HG03196 (cell line): ENCODE measurements around the gene PPP2R5A.
"Not testable (repeated sequence)": the region's sequence is repeated elsewhere in the genome, so short reads cannot be mapped to it uniquely, and the experiment has no call there.

Experiments
- ATAC-seq: cut with Tn5 transposase; IDR thresholded peaks from one replicate; pipeline ENCODE4 v1.9.1; 2021; ENCODE audit not compliant: unreplicated experiment

Gene PPP2R5A

DNA sequence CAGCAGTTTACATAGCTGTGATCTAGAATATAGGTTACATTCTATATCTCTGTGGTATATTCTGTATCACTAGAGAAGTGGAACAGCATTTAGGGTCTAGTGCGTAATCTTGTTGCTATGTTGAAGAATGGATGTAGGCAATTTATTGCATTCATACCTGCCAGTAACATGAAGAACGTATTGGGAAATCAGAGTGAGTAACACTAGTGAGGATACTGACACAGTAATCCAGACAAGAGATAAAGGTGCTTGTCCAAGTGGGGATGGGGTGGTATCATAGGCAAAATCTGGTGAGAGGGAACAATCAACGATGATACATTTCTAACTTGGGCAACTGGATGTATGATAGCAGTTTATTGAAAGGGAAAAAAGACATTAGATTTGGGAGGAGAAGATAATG, 9.8 kb downstream of the PPP2R5A start:
- no peak for ATAC-seq

DNA sequence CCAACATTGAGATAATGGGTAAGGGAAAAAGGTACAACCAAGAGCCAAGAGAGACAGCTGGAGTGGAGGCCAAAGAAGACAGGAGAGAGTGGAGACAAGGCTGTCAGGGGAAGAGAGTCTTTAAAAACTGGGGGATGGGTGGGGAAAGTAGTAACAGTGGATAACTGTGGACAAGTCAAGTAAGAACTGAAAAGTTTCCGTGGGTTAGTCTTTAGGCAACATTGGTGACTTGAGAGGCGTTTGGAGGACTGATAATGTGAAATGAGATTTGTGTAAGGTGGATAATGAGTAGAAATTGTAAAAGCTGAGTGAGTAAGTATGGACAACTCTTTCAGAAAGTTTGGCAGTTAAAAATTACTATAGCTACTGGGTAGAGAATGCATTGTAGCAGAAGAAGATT, 10.4 kb downstream of the PPP2R5A start:
- ATAC-seq = no peak

DNA sequence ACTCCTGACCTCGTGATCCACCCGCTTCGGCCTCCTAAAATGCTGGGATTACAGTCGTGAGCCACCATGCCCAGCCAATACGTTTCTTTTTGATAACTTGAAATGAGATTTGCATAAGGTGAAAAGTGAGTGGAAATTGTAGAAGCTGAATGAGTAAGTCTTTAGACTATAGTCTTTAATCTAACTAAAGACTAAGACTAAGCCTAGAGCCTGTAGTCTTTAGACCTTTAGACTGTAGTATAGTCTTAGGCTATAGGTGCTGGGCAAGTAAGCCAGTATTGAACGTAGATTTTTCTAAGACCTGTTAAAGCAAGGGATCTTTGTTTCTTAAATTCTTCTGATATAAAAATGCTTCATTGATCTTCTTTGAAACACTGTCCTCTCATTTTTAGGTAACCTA, 12.1 kb downstream of the PPP2R5A start:
- ATAC-seq = no peak

DNA sequence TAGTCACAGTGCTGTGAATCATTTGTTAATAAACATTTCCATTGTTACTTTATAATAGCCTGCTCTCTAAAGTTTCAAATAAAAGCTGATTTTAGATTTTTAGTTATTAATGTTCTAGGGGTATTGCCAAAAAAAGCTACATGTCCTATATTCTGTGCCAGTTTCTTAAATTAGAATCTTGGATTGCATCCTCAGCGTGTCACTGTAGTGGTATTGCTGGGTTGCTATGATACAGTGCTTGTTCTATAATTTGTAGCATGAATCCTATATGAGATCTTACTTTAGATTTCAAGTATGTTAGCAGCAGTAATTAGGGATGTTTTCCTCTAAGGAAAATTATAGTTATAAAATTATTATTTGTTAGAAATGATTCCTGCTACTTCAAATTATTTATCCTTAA, 16.4 kb downstream of the PPP2R5A start:
- ATAC-seq = no peak

DNA sequence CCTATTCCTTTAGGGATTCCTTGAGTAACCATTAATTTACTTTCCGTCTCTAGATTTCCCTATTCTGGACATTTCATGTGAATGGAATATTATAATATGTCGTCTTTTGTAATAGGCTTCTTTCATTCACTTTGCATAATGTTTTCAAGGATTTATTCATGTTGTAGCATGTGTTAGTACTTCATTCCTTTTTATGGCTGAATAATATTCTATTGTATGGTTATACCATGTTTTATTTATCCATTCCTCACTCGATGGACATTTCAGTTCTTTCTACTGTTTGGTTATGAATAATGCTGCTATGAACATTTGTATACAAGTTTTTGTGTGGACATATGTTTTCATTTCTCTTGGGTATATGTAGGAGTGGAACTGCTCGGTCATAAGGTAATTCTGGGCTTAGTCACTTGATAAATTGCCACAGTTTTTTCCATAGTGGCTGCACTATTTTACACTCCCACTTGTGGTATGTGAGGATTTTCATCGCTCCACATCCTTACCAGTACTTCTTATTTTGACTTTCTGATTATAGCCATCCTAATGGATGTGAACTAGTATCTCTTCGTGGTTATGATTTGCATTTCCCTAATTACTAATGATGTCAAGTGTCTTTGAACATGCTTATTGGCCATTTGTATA, 17.7 kb downstream of the PPP2R5A start:
- no peak for ATAC-seq

DNA sequence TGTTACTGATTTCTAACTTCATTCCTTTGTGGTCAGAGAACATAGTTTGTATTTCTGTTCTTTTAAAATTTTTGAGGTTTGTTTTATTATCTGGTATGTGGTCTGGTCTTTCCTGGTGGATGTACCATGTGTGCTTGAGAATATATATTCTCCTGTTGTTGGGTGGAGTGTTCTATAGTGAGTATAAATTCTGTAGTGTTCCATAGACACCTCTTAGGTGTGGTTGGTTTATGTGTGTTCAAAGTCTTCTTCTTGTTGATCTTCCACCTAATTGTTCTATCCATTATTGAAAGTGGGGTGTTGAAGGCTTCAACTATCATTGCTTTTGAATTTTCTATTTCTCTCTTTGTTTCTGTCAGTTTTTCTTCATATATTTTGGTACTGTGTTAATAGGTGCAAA, 20.1 kb downstream of the PPP2R5A start:
- ATAC-seq = no peak

DNA sequence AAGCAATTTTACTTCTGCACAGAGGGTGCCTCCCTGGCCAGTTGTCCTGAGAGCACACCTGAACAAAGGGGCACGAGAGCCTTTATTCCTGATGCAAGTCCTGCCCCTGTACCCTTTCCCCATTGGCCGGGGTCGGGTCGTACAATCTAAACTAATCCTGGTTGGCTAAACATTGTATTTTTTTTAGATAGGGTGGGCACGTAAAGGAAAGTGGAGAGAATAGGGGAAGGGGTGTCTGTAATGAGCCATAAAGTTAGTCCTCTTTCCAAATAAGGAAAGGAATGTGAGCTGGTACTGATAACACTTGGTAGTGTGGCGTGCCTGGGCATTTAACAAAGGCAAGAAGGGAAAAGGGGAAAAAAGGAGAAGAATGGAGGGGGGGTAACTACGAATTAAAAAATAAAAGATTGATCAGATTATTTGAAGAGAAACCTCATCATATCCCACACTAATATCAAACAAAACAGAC, 20.8 kb downstream of the PPP2R5A start:
- ATAC-seq = not testable (repeated sequence)

DNA sequence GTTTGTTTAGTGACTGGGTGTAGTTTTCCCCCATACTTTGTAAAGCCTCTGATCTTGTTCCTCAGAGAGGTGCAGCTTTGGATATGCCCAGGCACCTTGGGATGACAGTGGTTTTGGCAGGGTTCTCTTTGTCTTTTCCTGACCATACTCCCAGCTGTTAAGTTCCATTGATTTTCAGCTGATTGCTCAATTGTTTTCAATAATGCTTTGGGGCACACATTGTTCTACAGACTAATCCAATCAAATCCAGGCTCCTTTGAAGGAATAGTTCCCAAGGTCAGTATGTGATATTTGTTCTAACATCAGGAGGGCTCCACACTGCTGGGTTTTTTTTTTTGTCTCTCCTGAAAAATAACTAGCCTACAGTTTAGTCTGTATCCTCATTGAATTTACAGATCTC, 24.8 kb downstream of the PPP2R5A start:
- no peak for ATAC-seq

DNA sequence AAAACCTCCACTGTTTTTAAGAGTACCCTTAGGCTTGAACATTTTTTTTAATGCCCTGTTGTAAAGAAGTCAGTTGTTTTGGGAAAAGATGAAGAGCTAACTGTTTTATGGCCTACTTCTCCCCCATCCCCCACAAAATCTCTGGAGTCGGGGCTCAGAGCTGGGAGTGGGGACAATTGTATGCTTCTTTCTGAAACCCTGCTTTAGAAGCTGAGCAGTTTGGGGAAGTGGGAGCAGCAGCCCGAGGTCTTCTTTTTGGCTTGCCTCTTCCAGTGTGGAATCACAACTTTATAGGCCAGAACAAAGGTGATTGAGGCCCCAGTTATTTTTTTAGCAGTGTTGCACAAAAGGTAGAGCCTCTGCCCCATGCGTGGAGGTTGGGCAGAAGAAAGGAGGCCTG, 25.2 kb downstream of the PPP2R5A start:
- ATAC-seq = no peak

DNA sequence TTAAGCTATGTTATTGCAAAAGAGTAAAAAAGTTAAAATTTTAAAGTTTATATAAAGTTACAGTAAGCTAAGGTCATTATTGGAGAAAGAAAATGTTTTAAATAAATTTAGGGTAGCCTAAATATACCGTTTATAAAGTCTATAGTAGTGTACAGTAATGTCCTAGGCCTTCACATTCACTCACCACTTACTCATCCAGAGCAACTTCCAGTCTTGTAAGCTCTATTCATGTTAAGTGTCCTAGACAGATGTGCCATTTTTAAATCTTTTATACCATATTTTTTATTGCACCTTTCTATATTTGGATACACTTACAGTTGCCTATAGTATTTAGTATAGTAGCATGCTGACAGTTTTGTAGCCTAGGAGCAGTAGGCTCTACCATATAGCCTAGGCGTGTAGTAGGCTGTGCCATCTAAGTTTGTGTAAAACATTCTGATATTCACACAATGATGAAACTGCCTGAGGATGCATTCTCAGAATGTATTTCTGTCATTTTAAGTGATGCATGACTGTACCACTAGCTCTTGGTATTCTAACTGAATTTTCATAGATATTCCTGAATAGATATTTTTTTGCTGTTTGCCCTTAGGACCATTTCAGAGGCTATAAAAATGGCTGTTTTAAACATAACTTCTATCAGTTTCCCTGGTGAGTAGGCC, 26.8 kb downstream of the PPP2R5A start:
- no peak for ATAC-seq

DNA sequence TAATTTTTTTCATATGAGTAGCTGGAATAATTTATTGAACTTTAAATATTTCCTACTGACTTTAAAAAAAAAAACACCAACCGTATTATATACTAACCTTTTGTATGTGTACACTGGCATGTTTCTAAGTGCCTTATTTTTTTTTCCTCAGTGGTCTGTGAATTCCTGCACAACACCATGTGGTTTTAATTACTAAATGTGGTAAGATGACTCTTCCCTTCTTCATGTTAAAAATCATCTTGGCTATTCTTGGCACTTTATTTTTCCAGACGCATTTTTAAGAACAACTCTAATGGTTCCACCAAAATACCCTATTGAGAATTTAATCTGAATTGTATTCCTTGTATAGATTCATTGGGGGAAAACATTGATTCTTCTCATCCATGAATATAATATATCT, 28.4 kb downstream of the PPP2R5A start:
- ATAC-seq = no peak

DNA sequence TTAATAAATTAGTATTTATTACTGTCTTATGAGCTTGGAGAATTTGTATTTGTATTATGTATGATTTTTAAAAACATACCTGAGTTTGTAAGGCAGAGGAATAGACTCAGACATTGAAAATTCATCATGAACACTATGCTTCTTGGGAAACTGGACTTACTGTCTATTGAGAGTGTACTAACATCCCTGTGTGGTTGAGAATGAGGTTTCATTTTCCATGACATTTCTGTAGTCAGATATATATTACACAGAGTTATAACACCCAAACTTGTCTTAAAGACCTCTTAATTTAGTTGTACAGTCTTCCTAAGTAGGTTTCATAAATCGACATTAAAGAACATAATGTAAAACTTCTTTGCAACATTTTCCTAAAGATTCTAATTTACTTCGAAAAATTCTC, 30.0 kb downstream of the PPP2R5A start:
- no peak for ATAC-seq

DNA sequence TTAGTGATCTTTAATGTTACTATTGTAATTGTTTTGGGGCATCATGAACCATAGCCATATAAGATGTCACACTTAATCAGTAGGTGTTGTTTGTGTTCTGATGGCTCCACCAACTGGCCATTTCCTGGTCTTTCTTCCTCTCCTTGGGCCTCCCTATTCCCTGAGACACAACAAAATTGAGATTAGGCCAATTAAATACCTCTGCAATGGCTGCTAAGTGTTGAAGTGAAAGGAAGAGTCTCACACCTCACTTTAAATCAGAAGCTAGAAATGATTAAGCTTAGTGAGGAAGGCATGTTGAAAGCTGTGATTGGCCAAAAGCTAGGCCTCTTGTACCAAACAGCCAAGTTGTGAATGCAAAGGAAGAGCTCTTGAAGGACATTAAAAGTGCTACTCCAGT, 30.7 kb downstream of the PPP2R5A start:
- ATAC-seq = no peak

DNA sequence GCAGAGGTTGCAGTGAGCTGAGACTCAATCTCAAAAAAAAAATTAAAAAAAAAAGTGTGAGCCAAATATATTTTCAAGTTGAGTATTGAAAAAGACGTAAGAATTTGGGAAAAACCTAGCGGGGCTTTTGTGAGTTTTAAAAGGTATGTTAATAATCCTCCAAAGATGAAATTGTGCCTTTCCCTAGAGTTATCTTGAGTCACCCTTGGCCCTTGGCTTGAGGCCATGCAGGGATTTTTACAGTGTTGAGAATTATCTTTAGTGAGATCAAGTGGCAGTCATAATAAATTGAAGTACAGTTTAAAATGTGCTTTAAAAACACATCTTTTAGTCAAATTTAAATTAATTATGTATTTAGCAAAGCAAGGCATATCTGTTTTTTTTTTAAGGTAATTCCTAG, 32.7 kb downstream of the PPP2R5A start:
- no peak for ATAC-seq

DNA sequence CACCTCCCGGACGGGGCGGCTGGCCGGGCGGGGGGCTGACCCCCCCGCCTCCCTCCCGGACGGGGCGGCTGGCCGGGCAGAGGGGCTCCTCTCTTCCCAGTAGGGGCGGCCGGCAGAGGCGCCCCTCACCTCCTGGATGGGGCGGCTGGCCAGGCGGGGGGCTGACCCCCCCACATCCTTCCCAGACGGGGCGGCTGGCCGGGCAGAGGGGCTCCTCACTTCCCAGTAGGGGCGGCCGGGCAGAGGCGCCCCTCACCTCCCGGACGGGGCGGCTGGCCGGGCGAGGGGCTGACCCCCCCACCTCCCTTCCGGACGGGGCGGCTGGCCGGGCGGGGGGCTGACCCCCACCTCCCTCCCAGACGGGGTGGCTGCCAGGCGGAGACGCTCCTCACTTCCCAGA, 35.8 kb downstream of the PPP2R5A start:
- not testable (repeated sequence) for ATAC-seq

DNA sequence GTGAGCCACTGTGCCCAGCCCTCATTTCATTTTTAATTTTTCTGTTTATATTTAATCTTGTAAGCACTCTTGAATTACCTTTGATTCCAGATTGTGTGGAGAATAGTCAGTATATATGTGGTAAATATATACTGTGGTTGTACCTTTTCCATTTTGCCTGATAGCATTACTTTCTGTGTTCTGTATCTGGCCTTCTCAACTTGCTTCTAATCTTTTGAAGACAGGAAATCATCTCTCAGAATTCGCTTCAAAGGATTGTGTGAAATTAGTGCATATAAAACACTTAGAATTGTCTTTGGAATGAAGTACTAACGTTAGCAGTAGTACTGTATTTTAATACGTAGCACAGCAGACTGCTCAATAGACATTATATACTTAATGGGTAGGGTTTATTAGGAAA, 37.9 kb downstream of the PPP2R5A start:
- no peak for ATAC-seq

DNA sequence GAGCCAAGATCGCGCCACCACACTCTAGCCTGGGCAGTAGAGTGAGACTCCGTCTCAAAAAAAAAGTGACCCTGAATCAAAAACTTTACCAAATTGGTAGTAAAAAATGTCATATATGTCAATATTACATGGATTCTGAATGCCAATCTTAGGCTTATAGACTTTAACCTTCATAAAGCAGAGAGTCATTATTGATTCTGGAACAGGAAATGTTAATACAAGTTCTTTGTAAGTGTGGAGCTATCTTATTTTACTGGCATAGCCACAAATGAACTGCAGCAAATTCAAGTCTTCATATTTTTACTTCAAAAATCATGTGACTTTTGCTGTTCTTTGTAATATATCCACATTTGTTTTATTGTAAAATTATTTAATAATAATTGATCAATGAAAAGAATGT, 41.3 kb downstream of the PPP2R5A start:
- no peak for ATAC-seq

DNA sequence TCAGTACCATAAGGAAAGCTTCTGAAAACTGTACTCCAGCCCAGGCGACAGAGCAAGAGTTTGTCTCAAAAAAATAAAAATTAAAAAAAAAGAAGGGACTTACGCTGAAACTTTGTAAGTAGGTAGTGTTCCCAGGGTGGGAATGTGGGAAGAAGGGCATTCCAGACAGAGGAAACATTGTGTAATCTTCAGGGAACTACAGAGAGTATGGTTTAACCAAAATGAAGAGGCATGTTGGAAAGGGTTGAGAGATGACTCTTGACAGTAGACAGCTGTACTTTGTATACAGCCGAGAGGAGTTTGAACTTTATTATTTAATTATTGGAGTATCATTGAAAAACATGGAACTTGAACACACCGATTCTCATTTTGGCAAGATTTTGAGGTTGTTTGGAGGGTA, 43.0 kb downstream of the PPP2R5A start:
- no peak for ATAC-seq

DNA sequence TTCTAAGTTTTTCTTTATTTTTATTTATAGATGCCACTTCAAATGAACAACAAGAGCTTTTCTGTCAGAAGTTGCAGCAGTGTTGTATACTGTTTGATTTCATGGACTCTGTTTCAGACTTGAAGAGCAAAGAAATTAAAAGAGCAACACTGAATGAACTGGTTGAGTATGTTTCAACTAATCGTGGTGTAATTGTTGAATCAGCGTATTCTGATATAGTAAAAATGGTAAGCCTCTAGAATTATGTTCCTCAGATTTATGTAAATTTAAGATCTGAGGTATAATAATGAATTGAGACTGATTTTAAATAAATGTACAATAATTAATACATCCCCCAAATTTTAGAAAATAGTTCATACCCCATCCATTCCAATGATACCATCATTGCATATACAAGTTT, 43.9 kb downstream of the PPP2R5A start:
- ATAC-seq = no peak

DNA sequence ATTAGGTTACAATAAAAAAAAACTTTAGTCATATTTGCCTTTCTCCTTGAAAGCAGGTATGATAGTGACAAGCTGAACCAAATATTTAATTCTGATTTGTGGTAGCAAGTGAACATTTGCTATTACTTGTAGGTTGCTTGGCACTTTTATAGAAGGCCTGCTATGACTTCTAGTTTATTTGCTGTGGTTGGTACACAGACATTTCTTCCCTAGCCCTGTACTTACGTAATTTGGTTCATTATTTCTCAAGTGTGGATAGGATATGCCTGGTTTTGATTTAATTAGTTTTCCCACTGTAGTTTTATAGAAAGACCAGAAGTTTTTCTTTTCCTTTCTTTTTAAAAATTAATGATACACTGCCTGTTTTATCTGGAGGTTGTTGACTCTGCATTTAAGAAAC, 55.9 kb downstream of the PPP2R5A start:
- ATAC-seq = no peak

DNA sequence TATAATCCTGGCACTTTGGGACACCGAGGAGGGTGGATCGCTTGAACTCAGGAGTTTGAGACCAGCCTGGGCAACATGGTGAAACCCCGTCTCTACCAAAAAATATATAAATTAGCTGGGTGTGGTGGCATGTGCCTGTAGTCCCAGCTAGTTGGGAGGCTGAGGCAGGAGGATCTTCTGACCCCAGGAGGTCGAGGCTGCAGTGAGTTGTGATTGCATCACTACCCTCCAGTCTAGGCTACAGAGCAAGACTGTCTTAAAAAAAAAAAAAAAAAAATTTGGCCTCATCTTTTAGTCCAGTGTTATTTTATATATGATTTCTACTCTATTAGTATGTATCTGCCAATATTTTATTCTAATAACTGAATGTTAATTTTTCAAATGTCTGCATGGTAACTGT, 59.7 kb downstream of the PPP2R5A start:
- ATAC-seq = no peak

DNA sequence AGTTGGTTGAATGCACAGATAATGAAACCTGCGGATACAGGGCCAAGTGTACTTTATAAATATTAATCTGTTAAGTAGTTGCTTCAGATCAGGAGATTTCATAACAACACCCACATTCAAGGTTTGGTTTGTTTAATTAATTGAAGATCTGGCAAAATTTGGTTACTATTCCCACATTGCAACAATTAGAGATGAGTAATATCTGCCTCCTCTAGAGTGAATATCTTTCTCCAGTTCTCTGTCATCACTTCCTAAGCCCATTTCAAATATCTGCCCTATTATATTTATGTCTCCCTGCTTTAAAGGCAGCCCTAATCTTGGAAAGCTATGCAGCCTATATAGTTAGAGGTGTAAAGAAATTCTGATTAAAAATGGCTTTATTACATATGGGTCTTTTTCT, 61.4 kb downstream of the PPP2R5A start:
- no peak for ATAC-seq
